Stimulated activated CD8-positive, alpha-beta memory T cell treated with anti-CD3 and anti-CD28 coated beads, Interleukin-4, amount 100 ng/mL, for 4 hours (primary cell): ENCODE results near the gene SPP2.

Experiments used
- DNase-seq, 2 donors: peaks; one replicate each; pipeline ENCODE4 v3.0.0-alpha.2; 2020; ENCODE audit warnings: low read depth in 2 of 2, low spot score in 1 of 2

The SPP2 gene

DNA sequence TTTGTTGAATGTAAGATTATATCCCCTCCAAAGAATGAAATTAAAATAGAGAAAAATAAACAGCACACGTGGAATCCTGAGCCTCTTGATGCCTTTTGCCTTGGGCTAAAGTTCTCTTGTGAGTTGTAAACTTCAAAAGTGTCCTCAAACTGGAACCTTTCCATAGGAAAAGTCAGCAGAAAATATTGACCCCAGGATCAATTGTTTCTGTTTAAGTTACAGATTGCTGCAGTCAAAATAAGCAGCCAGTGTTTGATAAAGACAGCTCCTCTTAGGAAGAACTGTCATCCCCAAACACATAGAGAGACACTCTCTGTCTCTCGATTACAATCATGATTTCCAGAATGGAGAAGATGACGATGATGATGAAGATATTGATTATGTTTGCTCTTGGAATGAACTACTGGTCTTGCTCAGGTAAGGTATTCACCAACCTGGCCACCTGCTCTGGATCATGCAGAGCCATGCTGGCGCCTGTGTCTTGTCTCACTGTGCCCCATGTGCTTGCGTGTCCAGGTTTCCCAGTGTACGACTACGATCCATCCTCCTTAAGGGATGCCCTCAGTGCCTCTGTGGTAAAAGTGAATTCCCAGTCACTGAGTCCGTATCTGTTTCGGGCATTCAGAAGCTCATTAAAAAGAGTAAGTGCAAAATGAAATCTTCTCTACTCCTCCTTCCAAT, at the start of gene SPP2:
Gene SPP2, plus strand, starts transcription at position 248 of the 681 bp plus-strand sequence. Its CDS starts 85 bp downstream, at position 333.
- DNase-seq = no peak

DNA sequence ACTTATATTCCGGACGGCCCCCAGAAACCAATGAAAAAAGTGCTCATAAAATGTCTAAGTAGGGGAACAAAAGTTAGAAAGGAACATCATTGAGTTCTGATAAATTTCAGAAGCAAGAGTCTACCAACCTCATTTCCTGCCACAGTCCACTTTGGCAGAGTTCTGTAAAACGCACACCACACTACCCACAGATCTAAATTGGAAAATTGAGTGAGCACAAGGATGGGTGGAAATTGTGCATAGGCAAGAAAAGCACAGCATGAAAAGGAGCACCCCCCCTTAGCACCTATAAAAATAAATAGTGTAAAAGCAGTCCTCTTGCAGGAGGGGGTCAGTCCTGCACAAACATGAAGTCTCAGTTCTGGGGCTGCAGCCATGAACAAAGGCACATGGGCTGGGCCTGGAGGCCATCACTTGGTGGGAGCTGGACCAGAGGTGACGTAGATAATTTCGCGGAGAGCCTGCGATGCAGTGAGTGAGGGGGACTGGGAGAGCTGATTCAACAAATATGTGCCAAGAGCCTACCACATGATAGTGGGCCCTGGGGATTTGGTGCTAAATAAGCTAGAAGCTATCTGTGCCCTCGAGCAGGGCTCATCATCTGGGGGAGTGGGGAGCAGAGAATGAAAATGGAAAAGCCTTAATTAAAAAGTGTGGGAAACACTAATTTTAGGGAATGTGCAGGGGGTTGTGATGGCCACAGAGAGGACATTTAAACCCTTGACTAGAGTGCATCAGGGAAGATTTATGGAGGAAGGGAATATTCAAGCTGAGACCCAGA, 48.9 kb upstream of the SPP2 start:
- DNase-seq = no peak

GRCh38 chr2:234002281-234002680, 48.2 kb upstream of the SPP2 start:
- no peak for DNase-seq

GRCh38 chr2:234003972-234004617, 46.4 kb upstream of the SPP2 start:
- no peak for DNase-seq

DNA sequence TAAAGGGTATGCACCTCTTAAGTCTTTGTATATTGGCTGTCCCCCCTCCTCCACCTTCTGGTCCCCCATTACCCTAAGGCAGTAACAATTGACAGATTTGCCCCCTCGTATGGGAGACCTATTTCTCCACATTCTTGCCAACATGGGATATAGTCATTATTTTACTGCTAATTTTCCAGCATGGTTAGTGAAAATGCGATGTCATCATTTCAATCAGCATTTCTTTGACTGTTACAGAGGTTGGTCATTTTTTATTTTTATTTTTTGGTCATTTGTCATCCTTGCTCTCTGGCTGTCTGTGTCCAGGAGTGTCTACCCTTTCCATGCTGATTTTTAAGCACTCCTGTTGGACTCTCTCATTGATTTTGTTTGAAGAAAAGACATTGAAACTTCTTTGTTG, 45.4 kb upstream of the SPP2 start:
- DNase-seq = no peak

DNA sequence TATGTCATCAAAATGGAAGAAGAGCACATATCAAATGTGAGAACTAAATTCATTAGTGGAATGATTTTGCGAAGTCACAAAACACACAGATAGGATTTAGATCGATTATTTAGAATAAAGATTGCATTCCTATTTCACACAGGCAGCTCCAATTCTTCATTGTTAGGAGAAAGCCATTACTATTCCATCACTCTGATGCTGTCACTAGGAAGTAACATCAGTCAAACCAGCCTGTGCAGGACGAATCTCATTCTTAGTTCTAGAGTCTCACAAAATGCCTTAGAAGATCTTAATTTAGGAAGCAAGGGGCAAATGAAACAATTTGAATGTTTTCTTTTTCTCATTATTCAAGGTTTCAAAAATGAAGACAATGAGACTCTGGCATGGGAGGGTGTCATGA, 44.0 kb upstream of the SPP2 start:
- DNase-seq = no peak

DNA sequence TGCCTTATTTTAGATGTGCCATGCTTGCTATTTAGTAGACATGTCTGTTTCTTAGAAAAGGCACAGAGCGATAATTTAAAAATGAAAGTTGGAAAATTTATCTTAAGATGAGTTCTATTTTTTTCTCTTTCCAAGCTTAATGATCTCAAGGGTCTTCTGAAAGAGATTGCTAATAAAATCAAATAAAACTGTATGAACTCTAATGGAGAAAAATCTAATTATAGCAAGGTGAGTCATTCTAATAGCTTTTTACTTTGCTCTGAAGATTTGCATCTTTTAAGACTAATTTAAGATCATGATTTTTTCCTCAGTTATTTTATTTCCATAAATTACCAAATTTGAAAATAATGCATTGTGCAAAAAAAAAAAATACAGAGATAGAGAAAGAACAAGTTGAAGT, 36.1 kb upstream of the SPP2 start:
- DNase-seq = no peak

DNA sequence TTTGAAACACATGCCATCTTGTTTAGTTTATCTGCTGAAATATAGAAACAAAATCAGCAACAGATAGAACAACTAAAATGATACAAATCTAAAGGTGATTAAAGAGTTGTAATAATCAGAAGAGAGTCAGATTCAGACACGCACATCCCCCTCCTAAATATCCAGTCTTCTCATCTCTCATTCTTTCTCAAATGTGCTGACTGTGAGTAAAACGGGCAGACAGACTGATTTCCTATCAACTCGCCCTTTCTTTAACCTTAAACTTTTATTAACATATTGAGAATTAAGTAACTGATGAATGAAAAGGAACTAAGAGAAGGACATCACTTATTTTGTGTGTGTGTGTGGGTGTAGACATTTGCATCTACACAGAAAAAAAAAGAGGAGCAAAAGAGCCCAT, 34.6 kb upstream of the SPP2 start:
- no peak for DNase-seq

- no peak for DNase-seq
Measured at GRCh38 chr2:234019896-234020295, 30.6 kb upstream of the SPP2 start.

DNA sequence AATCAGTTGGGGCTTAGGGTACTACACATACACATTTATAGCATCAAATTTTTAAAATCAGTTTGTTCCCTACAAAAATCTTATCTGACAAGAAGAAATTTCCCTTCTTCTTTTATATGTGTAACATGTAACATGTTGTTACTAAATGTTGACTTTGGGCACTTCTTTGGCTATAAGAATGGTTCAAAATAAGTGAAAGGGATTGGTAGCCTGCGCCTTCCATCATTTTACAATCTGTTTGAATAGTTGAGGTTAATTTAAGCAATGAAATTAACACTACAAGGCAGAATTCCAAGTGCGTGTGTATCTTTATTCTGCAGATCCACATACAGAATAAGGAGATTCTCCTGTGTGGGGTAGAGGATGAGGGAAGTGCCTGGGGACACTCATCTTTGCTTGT, 30.2 kb upstream of the SPP2 start:
- no peak for DNase-seq

GRCh38 chr2:234022424-234022823, 28.1 kb upstream of the SPP2 start:
- DNase-seq = no peak

GRCh38 chr2:234024304-234024703, 26.2 kb upstream of the SPP2 start:
- DNase-seq = no peak

DNA sequence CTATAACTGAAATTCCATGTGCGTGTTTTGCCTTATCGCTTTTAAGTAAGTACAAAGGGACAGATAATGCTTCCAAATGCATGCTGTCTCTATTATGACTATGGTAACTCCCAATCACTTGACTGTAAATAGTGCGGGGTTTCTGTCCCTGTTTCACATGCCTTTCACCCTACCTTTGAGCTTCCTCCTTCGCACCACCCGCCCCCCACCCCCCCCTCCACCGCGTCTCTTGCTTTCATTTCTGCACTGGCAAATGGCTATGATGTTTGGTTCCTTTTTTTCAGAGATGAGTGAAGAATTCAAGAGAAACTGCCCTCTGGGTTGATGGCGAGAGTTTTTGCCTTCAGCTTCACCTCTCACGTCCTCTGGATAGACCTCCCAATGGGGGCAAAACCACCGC, 25.0 kb upstream of the SPP2 start:
- no peak for DNase-seq

GRCh38 chr2:234025891-234026401, 24.6 kb upstream of the SPP2 start:
- no peak for DNase-seq

GRCh38 chr2:234026693-234027254, 23.7 kb upstream of the SPP2 start:
- DNase-seq = no peak

- no peak for DNase-seq
Measured at GRCh38 chr2:234027641-234028040, 22.9 kb upstream of the SPP2 start.

GRCh38 chr2:234029150-234029733, 21.3 kb upstream of the SPP2 start:
- DNase-seq = no peak

DNA sequence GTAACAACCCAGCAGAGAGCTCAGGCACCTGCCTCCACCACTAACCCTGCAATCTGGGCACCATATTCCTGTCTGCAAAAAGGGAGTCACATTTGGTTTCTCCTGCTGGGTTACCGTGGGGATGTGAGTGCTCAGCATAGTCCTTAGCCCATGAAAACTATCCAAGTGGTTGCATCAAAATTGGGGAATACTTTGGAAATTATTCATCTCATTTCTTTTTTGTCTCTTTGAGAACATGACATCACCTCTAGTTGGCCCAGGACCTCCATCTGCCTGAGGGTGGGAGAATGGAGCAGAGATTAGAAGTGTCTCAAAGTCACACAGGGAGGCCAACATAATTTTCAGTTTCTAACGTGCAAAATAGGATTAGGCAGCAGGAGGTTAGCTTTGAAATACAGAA, 19.3 kb upstream of the SPP2 start:
- DNase-seq = no peak

DNA sequence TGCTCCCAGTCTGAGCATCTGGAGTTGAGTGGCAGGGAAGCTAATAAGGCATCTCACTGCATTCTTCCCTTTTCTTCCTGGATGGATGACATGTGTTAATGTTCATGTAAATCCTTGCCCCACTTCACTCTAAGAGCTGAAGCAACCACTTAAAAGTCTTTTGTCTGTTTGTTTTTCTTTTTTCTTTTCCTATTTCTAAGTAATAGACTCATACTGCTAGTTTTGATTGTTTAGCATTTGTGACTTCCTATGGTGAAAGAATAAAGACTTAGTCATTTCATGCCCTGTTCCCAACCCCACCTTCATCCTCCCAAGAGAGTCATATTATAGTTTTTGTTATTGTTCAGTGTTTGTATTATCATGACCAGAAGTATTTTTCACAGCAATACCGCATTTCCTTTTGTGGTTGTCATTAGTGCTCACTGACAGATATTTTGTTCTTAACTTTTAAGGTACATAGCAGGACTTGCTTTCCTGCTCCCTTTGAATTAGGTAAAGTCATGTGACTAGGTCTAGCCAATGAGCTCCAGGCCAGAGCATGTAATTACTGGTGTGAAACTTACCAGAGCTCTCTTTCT, 18.1 kb upstream of the SPP2 start:
- DNase-seq = no peak

GRCh38 chr2:234033174-234033573, 17.3 kb upstream of the SPP2 start:
- DNase-seq = no peak

- DNase-seq = no peak
Measured at GRCh38 chr2:234033885-234034284, 16.6 kb upstream of the SPP2 start.
